ENCODE measurements around the gene RGS19.

DNA sequence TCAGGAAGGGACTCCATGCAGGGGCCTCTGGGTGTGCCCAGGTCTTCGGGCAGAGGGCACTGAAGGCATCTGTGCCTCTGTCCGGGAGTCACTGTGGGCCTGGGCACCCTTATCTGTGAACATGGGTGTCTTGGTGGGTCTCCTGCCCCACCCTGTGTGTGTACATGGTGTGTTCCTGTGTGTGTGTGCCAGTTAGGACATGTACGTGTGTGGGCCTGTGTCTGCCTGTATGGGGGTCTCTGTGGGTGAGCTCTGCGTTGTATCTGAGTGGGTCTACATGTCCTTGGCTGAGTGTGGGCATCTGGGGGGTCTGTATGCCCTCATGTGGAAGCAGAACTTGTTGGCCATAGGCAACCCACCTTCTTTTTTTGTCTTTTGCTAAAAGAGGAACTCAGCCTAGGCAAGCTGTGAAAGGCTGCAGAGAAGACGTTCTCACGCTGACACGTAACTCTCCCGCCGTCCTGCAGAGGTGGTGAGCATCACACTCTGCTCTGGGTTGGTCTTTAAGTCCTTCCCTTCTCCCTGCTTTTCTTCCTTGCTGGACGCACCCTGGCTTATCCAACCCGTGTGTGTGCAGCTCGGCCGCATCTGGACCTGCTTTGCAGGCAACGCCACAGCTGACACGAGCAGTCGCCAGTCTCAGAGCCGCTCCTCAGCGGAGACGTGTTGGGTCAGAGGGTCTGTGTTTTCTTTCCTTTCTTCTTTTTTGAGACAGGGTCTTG lies 28.6 kb upstream of the RGS19 start:
- TF ChIP-seq SIN3A (IDR thresholded peaks at IDR 0.05; ENCODE audit: borderline replicate concordance, low read depth, low read length) (no peak), JUND (IDR thresholded peaks at IDR 0.05) (no peak), CHD2 (IDR thresholded peaks at IDR 0.05; ENCODE audit: low read length, partially characterized antibody) (no peak), RXRA (IDR thresholded peaks at IDR 0.05; ENCODE audit: borderline replicate concordance, low read depth) (no peak), YY1 (IDR thresholded peaks at IDR 0.05; ENCODE audit: low read depth) (no peak), ELF1 (IDR thresholded peaks at IDR 0.05) (no peak), RCOR1 (IDR thresholded peaks at IDR 0.05; ENCODE audit: low read length) (no peak), EP300 (IDR thresholded peaks at IDR 0.05; ENCODE audit: borderline replicate concordance in 1 of 2, low read depth in 1 of 2, low read length in 1 of 2) (no peak), RFX5 (IDR thresholded peaks at IDR 0.05; ENCODE audit: low read length) (no peak)
- TF ChIP-seq, protein P1, sequence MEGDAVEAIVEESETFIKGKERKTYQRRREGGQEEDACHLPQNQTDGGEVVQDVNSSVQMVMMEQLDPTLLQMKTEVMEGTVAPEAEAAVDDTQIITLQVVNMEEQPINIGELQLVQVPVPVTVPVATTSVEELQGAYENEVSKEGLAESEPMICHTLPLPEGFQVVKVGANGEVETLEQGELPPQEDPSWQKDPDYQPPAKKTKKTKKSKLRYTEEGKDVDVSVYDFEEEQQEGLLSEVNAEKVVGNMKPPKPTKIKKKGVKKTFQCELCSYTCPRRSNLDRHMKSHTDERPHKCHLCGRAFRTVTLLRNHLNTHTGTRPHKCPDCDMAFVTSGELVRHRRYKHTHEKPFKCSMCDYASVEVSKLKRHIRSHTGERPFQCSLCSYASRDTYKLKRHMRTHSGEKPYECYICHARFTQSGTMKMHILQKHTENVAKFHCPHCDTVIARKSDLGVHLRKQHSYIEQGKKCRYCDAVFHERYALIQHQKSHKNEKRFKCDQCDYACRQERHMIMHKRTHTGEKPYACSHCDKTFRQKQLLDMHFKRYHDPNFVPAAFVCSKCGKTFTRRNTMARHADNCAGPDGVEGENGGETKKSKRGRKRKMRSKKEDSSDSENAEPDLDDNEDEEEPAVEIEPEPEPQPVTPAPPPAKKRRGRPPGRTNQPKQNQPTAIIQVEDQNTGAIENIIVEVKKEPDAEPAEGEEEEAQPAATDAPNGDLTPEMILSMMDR (IDR thresholded peaks at IDR 0.05), result no peak
- TF ChIP-seq, protein P2, sequence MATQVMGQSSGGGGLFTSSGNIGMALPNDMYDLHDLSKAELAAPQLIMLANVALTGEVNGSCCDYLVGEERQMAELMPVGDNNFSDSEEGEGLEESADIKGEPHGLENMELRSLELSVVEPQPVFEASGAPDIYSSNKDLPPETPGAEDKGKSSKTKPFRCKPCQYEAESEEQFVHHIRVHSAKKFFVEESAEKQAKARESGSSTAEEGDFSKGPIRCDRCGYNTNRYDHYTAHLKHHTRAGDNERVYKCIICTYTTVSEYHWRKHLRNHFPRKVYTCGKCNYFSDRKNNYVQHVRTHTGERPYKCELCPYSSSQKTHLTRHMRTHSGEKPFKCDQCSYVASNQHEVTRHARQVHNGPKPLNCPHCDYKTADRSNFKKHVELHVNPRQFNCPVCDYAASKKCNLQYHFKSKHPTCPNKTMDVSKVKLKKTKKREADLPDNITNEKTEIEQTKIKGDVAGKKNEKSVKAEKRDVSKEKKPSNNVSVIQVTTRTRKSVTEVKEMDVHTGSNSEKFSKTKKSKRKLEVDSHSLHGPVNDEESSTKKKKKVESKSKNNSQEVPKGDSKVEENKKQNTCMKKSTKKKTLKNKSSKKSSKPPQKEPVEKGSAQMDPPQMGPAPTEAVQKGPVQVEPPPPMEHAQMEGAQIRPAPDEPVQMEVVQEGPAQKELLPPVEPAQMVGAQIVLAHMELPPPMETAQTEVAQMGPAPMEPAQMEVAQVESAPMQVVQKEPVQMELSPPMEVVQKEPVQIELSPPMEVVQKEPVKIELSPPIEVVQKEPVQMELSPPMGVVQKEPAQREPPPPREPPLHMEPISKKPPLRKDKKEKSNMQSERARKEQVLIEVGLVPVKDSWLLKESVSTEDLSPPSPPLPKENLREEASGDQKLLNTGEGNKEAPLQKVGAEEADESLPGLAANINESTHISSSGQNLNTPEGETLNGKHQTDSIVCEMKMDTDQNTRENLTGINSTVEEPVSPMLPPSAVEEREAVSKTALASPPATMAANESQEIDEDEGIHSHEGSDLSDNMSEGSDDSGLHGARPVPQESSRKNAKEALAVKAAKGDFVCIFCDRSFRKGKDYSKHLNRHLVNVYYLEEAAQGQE (IDR thresholded peaks at IDR 0.05; ENCODE audit: low read depth, low read length), result no peak
- TF ChIP-seq, protein P3, sequence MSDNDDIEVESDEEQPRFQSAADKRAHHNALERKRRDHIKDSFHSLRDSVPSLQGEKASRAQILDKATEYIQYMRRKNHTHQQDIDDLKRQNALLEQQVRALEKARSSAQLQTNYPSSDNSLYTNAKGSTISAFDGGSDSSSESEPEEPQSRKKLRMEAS (IDR thresholded peaks at IDR 0.05; ENCODE audit: low read depth), result no peak
- TF ChIP-seq, protein P4, sequence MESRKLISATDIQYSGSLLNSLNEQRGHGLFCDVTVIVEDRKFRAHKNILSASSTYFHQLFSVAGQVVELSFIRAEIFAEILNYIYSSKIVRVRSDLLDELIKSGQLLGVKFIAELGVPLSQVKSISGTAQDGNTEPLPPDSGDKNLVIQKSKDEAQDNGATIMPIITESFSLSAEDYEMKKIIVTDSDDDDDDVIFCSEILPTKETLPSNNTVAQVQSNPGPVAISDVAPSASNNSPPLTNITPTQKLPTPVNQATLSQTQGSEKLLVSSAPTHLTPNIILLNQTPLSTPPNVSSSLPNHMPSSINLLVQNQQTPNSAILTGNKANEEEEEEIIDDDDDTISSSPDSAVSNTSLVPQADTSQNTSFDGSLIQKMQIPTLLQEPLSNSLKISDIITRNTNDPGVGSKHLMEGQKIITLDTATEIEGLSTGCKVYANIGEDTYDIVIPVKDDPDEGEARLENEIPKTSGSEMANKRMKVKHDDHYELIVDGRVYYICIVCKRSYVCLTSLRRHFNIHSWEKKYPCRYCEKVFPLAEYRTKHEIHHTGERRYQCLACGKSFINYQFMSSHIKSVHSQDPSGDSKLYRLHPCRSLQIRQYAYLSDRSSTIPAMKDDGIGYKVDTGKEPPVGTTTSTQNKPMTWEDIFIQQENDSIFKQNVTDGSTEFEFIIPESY (IDR thresholded peaks at IDR 0.05; ENCODE audit: borderline replicate concordance, low read depth), result no peak
- TF ChIP-seq, protein P5, sequence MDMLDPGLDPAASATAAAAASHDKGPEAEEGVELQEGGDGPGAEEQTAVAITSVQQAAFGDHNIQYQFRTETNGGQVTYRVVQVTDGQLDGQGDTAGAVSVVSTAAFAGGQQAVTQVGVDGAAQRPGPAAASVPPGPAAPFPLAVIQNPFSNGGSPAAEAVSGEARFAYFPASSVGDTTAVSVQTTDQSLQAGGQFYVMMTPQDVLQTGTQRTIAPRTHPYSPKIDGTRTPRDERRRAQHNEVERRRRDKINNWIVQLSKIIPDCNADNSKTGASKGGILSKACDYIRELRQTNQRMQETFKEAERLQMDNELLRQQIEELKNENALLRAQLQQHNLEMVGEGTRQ (IDR thresholded peaks at IDR 0.05; ENCODE audit: borderline replicate concordance, low read depth, low read length), result no peak

Data from SK-N-SH (cell line).